ENCODE data around the gene C11orf86.

- no peak for TF ChIP-seq CTCF (IDR thresholded peaks at IDR 0.05)
- TF ChIP-seq POLR2AphosphoS5 (IDR thresholded peaks at IDR 0.05), result no peak
These were observed 412 bp downstream of the C11orf86 start for GRCh38 chr11:66975405-66976027.
